ENCODE data around the gene COL25A1. TPM values are rescaled to one million over a fixed set of nuclear protein-coding genes. Genes with fewer than 3 reads are reported as not detected.

Gene COL25A1
- total RNA-seq, 1 donor from 2014 or later = 4.3 TPM

- no peak for TF ChIP-seq CTCF (IDR thresholded peaks at IDR 0.05; ENCODE audit: insufficient read depth, low read length, poor library complexity, severe bottlenecking)
- DNase-seq (ENCODE audit: low read depth) = no peak
Measured at GRCh38 chr4:109037026-109037425, 265.4 kb downstream of the COL25A1 start.

GRCh38 chr4:109033993-109034392, 268.5 kb downstream of the COL25A1 start:
- no peak overlapping the region for H3K4me3 ChIP-seq (ENCODE audit: low read depth, low read length)
- H3K27me3 ChIP-seq (ENCODE audit: control insufficient read depth, insufficient read depth, low read length) = no peaks in the 10 kb centered on the region
- DNase-seq (ENCODE audit: low read depth) = no peak
- H3K36me3 ChIP-seq (ENCODE audit: control insufficient read depth, insufficient read depth, low read length) = no peaks in the 10 kb centered on the region
- no peak for TF ChIP-seq CTCF (IDR thresholded peaks at IDR 0.05; ENCODE audit: insufficient read depth, low read length, poor library complexity, severe bottlenecking)

More at GRCh38 chr4:109037026-109037425, 265.4 kb downstream of the COL25A1 start:
- no peaks in the 10 kb centered on the region for H3K36me3 ChIP-seq (ENCODE audit: control insufficient read depth, insufficient read depth, low read length)
- H3K27me3 ChIP-seq (ENCODE audit: control insufficient read depth, insufficient read depth, low read length) = no peaks in the 10 kb centered on the region
- no peak overlapping the region for H3K4me3 ChIP-seq (ENCODE audit: low read depth, low read length)

- H3K36me3 ChIP-seq (ENCODE audit: control insufficient read depth, insufficient read depth, low read length) = no peaks in the 10 kb centered on the region
- H3K4me3 ChIP-seq (ENCODE audit: low read depth, low read length) = no peak overlapping the region
- no peak for DNase-seq (ENCODE audit: low read depth)
- H3K27me3 ChIP-seq (ENCODE audit: control insufficient read depth, insufficient read depth, low read length) = no peaks in the 10 kb centered on the region
- no peak for TF ChIP-seq CTCF (IDR thresholded peaks at IDR 0.05; ENCODE audit: insufficient read depth, low read length, poor library complexity, severe bottlenecking)
Measured at GRCh38 chr4:109032671-109033070, 269.8 kb downstream of the COL25A1 start.

- Histone ChIP-seq H3K4me3 (ENCODE audit: low read depth, low read length) (no peak overlapping the region), H3K27me3 (ENCODE audit: control insufficient read depth, insufficient read depth, low read length) (no peaks in the 10 kb centered on the region), H3K36me3 (ENCODE audit: control insufficient read depth, insufficient read depth, low read length) (no peaks in the 10 kb centered on the region)
- no peak for DNase-seq (ENCODE audit: low read depth)
- TF ChIP-seq CTCF (IDR thresholded peaks at IDR 0.05; ENCODE audit: insufficient read depth, low read length, poor library complexity, severe bottlenecking) = no peak
Measured at GRCh38 chr4:109029987-109030386, 272.5 kb downstream of the COL25A1 start.

- TF ChIP-seq CTCF (IDR thresholded peaks at IDR 0.05; ENCODE audit: insufficient read depth, low read length, poor library complexity, severe bottlenecking) = no peak
Measured at GRCh38 chr4:109027016-109027500, 275.4 kb downstream of the COL25A1 start.

GRCh38 chr4:109026588-109026987, 275.9 kb downstream of the COL25A1 start:
- H3K4me3 ChIP-seq (ENCODE audit: low read depth, low read length) = no peak overlapping the region
- H3K27me3 ChIP-seq (ENCODE audit: control insufficient read depth, insufficient read depth, low read length) = no peaks in the 10 kb centered on the region
- DNase-seq (ENCODE audit: low read depth) = no peak
- no peaks in the 10 kb centered on the region for H3K36me3 ChIP-seq (ENCODE audit: control insufficient read depth, insufficient read depth, low read length)
- TF ChIP-seq CTCF (IDR thresholded peaks at IDR 0.05; ENCODE audit: insufficient read depth, low read length, poor library complexity, severe bottlenecking) = no peak

More at GRCh38 chr4:109027016-109027500, 275.4 kb downstream of the COL25A1 start:
- H3K4me3 ChIP-seq (ENCODE audit: low read depth, low read length) = no peak overlapping the region
- H3K27me3 ChIP-seq (ENCODE audit: control insufficient read depth, insufficient read depth, low read length) = no peaks in the 10 kb centered on the region
- no peaks in the 10 kb centered on the region for H3K36me3 ChIP-seq (ENCODE audit: control insufficient read depth, insufficient read depth, low read length)
- no peak for DNase-seq (ENCODE audit: low read depth)
